ENCODE measurements around the gene PLXNC1. TPM values are rescaled to one million over a fixed set of nuclear protein-coding genes. Genes with fewer than 3 reads are reported as not detected.

Gene PLXNC1
- total and polyA plus RNA-seq, 9 of the 15 experiments (the other 6 are each of a cell fraction or from before 2014, with no cell fraction given): 0.08 to 0.87 (median 0.28) TPM

GRCh38 chr12:94239332-94239993 lies 91.1 kb downstream of the PLXNC1 start:
- H3K4me1 ChIP-seq (replicated peaks in 1 of 2; ENCODE audit: control insufficient read depth in 2 of 2, insufficient read depth in 2 of 2, low read length in 2 of 2): peaks cover 0 to 6% of the 10 kb centered on the region in 2 experiments; a peak in 2 of 5 replicates
- FAIRE-seq (no peak), ATAC-seq (no peak), DNase-seq (ENCODE audit: extremely low read depth in 1 of 4, low spot score in 3 of 4) (no peak)
- BruUV-seq (replicated peaks): no TSS peak
- intact Hi-C loops (cut with micrococcal nuclease): no loop called here
- H3K27ac ChIP-seq (ENCODE audit: extremely low read depth, low read depth, low read length): no peak overlapping the region
- H3K79me2 ChIP-seq (ENCODE audit: control insufficient read depth, insufficient read depth, low read length): no peaks in the 10 kb centered on the region
- in situ Hi-C loops (cut with MboI): no loop called here
- 5% methylated on average over 7 of the region's 7 CpGs for WGBS (ENCODE audit: insufficient coverage, low coverage, missing lambda C conversion rate)
- ChIA-PET POLR2A (no interaction called here), CTCF (ENCODE audit: low intra/inter-chr PET ratio) (no interaction called here)
- no peaks in the 10 kb centered on the region for H3K9me1 ChIP-seq (ENCODE audit: control insufficient read depth, insufficient read depth, low read length)
- TF ChIP-seq MCM5 (IDR thresholded peaks at IDR 0.05; ENCODE audit: low read depth) (no peak), BHLHE40 (IDR thresholded peaks at IDR 0.05; ENCODE audit: low read length) (no peak), SFPQ (IDR thresholded peaks at IDR 0.05; ENCODE audit: low read depth, low read length) (no peak), POLR2AphosphoS2 (IDR thresholded peaks at IDR 0.05; ENCODE audit: low read length) (no peak), DPF2 (IDR thresholded peaks at IDR 0.05) (no peak), RBM17 (IDR thresholded peaks at IDR 0.05; ENCODE audit: borderline replicate concordance, low read depth, low read length) (no peak), TRIM24 (IDR thresholded peaks at IDR 0.05) (no peak), ZNF696 (CRISPR knock-in tag; conservative IDR thresholded peaks at IDR 0.05) (no peak), RBM39 (optimal IDR thresholded peaks at IDR 0.05; ENCODE audit: low read depth, low read length) (no peak)
- TF ChIP-seq, protein P1, sequence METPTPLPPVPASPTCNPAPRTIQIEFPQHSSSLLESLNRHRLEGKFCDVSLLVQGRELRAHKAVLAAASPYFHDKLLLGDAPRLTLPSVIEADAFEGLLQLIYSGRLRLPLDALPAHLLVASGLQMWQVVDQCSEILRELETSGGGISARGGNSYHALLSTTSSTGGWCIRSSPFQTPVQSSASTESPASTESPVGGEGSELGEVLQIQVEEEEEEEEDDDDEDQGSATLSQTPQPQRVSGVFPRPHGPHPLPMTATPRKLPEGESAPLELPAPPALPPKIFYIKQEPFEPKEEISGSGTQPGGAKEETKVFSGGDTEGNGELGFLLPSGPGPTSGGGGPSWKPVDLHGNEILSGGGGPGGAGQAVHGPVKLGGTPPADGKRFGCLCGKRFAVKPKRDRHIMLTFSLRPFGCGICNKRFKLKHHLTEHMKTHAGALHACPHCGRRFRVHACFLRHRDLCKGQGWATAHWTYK (CRISPR knock-in tag; IDR thresholded peaks at IDR 0.05): no peak
- peaks cover 15 to 22% of the 10 kb centered on the region in 2 experiments for H3K27me3 ChIP-seq (ENCODE audit: control insufficient read depth in 2 of 2, insufficient read depth in 2 of 2, low read length in 2 of 2)
- no peak overlapping the region for H2AFZ ChIP-seq (ENCODE audit: low read depth, low read length)
- no peak overlapping the region for H3K4me2 ChIP-seq (ENCODE audit: insufficient read depth, low read length)
- H3K4me3 ChIP-seq: no peak overlapping the region
- H4K20me1 ChIP-seq (replicated peaks; ENCODE audit: control insufficient read depth, insufficient read depth, low read length): no peaks in the 10 kb centered on the region
- no peaks in the 10 kb centered on the region for H3K36me3 ChIP-seq (ENCODE audit: control insufficient read depth, insufficient read depth, low read length)
- H3K9ac ChIP-seq (ENCODE audit: insufficient read depth in 1 of 2, low read depth in 2 of 2, low read length in 2 of 2): no peak overlapping the region
- H3K9me3 ChIP-seq (replicated peaks; ENCODE audit: control insufficient read depth, insufficient read depth, low read depth, low read length): no peaks in the 10 kb centered on the region

All from K562 (cell line).